SK-N-SH (cell line): ENCODE data around the gene ARHGEF3. TPM values are rescaled to one million over a fixed set of nuclear protein-coding genes. Genes with fewer than 3 reads are reported as not detected.

Source experiments
- CTCF ChIA-PET: fragments of 300-600, 350-600 bp; formaldehyde crosslinking; extraction: SDS; loops from one replicate; lab custom pipeline; 2021; lab: Yijun Ruan, JAX
- POLR2A ChIA-PET: fragments of 350-600 bp; sonication (Branson Sonifier 250); formaldehyde crosslinking; extraction: SDS; loops from one replicate; lab custom pipeline; 2020; ENCODE audit warnings: antibody characterized with exemption, inconsistent platforms; lab: Yijun Ruan, JAX
- DNase-seq: peaks from one replicate; pipeline ENCODE4 v3.0.0; 2012
- H2AFZ ChIP-seq: fragments of 200-600 bp; sonication (generic); 2 replicates; pipeline ENCODE4 v1.8.1; 2016; ENCODE audit warnings: antibody characterized with exemption, mild to moderate bottlenecking, low read depth
- H3F3A ChIP-seq: fragments of 200-600 bp; sonication (generic); replicated peaks from 2 replicates; pipeline ENCODE3; 2016; ENCODE audit warnings: antibody characterized with exemption, mild to moderate bottlenecking; ENCODE audit not compliant: insufficient read depth
- H3K27ac ChIP-seq, 2 experiments: fragments of 200-500 bp in 1 of 2; fragments of 200-600 bp in 1 of 2; sonication (Bioruptor generic) in 1 of 2; sonication (generic), shearing (Covaris generic) in 1 of 2; 2 replicates each; pipeline versions ENCODE4 v1.5.1 to v1.6.1; 2014 to 2016; ENCODE audit warnings: low read depth in 2 of 2, inconsistent platforms in 1 of 2, low read length in 1 of 2, mild to moderate bottlenecking in 1 of 2, mixed read lengths in 1 of 2
- H3K27me3 ChIP-seq: fragments of 200-600 bp; sonication (generic), shearing (Covaris generic); 2 replicates; pipeline ENCODE4 v1.6.1; 2016; ENCODE audit warnings: mixed run types; ENCODE audit not compliant: insufficient read depth
- H3K36me3 ChIP-seq, 2 experiments: fragments of 200-500 bp in 1 of 2; fragments of 200-600 bp in 1 of 2; sonication (Bioruptor generic) in 1 of 2; sonication (generic) in 1 of 2; replicated peaks in 1 of 2; 2 replicates each; pipeline versions ENCODE3 to v1.5.1; 2014 to 2016; ENCODE audit warnings: low read length in 1 of 2, mild to moderate bottlenecking in 1 of 2; ENCODE audit not compliant: insufficient read depth in 2 of 2, control insufficient read depth in 1 of 2
- H3K4me1 ChIP-seq, 2 experiments: fragments of 200-500 bp in 1 of 2; fragments of 200-600 bp in 1 of 2; sonication (Bioruptor generic) in 1 of 2; sonication (generic), shearing (Covaris generic) in 1 of 2; 2 replicates each; pipeline versions ENCODE4 v1.5.1 to v1.6.1; 2014 to 2016; ENCODE audit warnings: low read depth in 1 of 2, low read length in 1 of 2, mixed run types in 1 of 2; ENCODE audit not compliant: insufficient read depth in 2 of 2, control insufficient read depth in 1 of 2
- H3K4me2 ChIP-seq: fragments of 200-600 bp; sonication (generic), shearing (Covaris generic); 2 replicates; pipeline ENCODE4 v1.6.1; 2017; ENCODE audit warnings: mixed run types
- H3K4me3 ChIP-seq, 2 experiments: fragments of 200-500 bp in 1 of 2; fragments of 200-600 bp in 1 of 2; sonication (Bioruptor generic) in 1 of 2; sonication (generic), shearing (Covaris generic) in 1 of 2; 2 replicates each; pipeline versions ENCODE4 v1.5.1 to v1.8.1; 2014 to 2016; ENCODE audit warnings: low read depth in 2 of 2, inconsistent platforms in 1 of 2, low read length in 1 of 2, mild to moderate bottlenecking in 1 of 2, mixed read lengths in 1 of 2, moderate library complexity in 1 of 2
- H3K79me2 ChIP-seq: fragments of 200-600 bp; sonication (generic); 2 replicates; pipeline ENCODE4 v1.8.1; 2017; ENCODE audit warnings: mild to moderate bottlenecking; ENCODE audit not compliant: insufficient read depth
- H3K9ac ChIP-seq: fragments of 200-600 bp; sonication (generic); 2 replicates; pipeline ENCODE4 v1.6.1; 2017; ENCODE audit warnings: mixed run types
- H3K9me2 ChIP-seq: fragments of 200-600 bp; sonication (generic); 2 replicates; pipeline ENCODE4 v1.6.1; 2017; ENCODE audit warnings: mixed run types
- H3K9me3 ChIP-seq: fragments of 200-600 bp; sonication (generic); 2 replicates; pipeline ENCODE4 v1.6.1; 2017; ENCODE audit warnings: mixed run types, mild to moderate bottlenecking, moderate library complexity
- H4K20me1 ChIP-seq: fragments of 200-600 bp; sonication (generic); 2 replicates; pipeline ENCODE4 v1.6.1; 2017; ENCODE audit warnings: mild to moderate bottlenecking, mixed run types; ENCODE audit not compliant: insufficient read depth
- CTCF ChIP-seq: fragments of 200-600 bp; sonication (generic); IDR thresholded peaks from 2 replicates; pipeline ENCODE4 v1.6.1; 2017; ENCODE audit warnings: antibody characterized with exemption, mild to moderate bottlenecking, moderate library complexity
- ELF1 ChIP-seq: IDR thresholded peaks from 2 replicates; pipeline ENCODE4 v1.4.0; 2012
- EP300 ChIP-seq, 2 experiments: IDR thresholded peaks; 2 replicates each; pipeline versions ENCODE4 v1.4.0 to v1.6.1; 2012; ENCODE audit warnings: borderline replicate concordance in 1 of 2, low read depth in 1 of 2, low read length in 1 of 2
- EZH2phosphoT487 ChIP-seq: fragments of 200-600 bp; sonication (generic); IDR thresholded peaks from 2 replicates; pipeline ENCODE4 v1.6.1; 2017; ENCODE audit warnings: low read depth, mixed run types, mild to moderate bottlenecking, antibody characterized with exemption, moderate library complexity, borderline replicate concordance
- FOSL2 ChIP-seq: IDR thresholded peaks from 2 replicates; pipeline ENCODE4 v1.4.0; 2012; ENCODE audit warnings: low read depth, mild to moderate bottlenecking, moderate library complexity, borderline replicate concordance
- FOXJ3 ChIP-seq: sonication (generic); formaldehyde crosslinking; IDR thresholded peaks from 2 replicates; pipeline ENCODE4 v1.5.1; 2020; ENCODE audit warnings: mild to moderate bottlenecking, missing genetic modification reagents
- FOXM1 ChIP-seq: IDR thresholded peaks from 2 replicates; pipeline ENCODE4 v1.4.0; 2012; ENCODE audit warnings: low read depth, mild to moderate bottlenecking
- GABPA ChIP-seq: IDR thresholded peaks from 2 replicates; pipeline ENCODE4 v1.4.0; 2012; ENCODE audit warnings: low read depth, mild to moderate bottlenecking
- GATA2 ChIP-seq: sonication (generic); formaldehyde crosslinking; IDR thresholded peaks from 2 replicates; pipeline ENCODE4 v1.5.0; 2020; ENCODE audit warnings: mild to moderate bottlenecking, missing genetic modification reagents
- MAX ChIP-seq: IDR thresholded peaks from 2 replicates; pipeline ENCODE4 v1.4.0; 2012; ENCODE audit warnings: low read depth
- MEF2A ChIP-seq: IDR thresholded peaks from 2 replicates; pipeline ENCODE4 v1.4.0; 2012; ENCODE audit warnings: low read depth, borderline replicate concordance
- MXI1 ChIP-seq: IDR thresholded peaks from 2 replicates; pipeline ENCODE4 v1.6.1; 2012; ENCODE audit warnings: mild to moderate bottlenecking, low read depth, low read length, improper control_type of control experiment
- NFIC ChIP-seq: IDR thresholded peaks from 2 replicates; pipeline ENCODE4 v1.4.0; 2012; ENCODE audit warnings: borderline replicate concordance
- NRF1 ChIP-seq: IDR thresholded peaks from 2 replicates; pipeline ENCODE4 v1.6.1; 2012; ENCODE audit warnings: low read depth, mild to moderate bottlenecking, low read length
- PBX3 ChIP-seq: IDR thresholded peaks from 2 replicates; pipeline ENCODE4; 2012
- POLR2AphosphoS5 ChIP-seq: IDR thresholded peaks from 2 replicates; pipeline ENCODE4 v1.6.1; 2012; ENCODE audit warnings: low read depth, low read length
- RAD21 ChIP-seq: IDR thresholded peaks from 2 replicates; pipeline ENCODE4 v1.6.1; 2012; ENCODE audit warnings: mild to moderate bottlenecking, low read length
- RCOR1 ChIP-seq: fragments of 150-350 bp; IDR thresholded peaks from 2 replicates; pipeline ENCODE4 v1.6.1; 2017; ENCODE audit warnings: antibody characterized with exemption, low read length
- SIN3A ChIP-seq: IDR thresholded peaks from 2 replicates; pipeline ENCODE4 v1.6.1; 2012; ENCODE audit warnings: low read depth, mild to moderate bottlenecking, low read length, moderate library complexity, borderline replicate concordance
- TAF1 ChIP-seq: IDR thresholded peaks from 2 replicates; pipeline ENCODE4 v1.6.1; 2012; ENCODE audit warnings: low read depth, mild to moderate bottlenecking, low read length, moderate library complexity, borderline replicate concordance
- TEAD4 ChIP-seq: IDR thresholded peaks from 2 replicates; pipeline ENCODE4 v1.4.0; 2012; ENCODE audit warnings: mild to moderate bottlenecking, borderline replicate concordance; ENCODE audit not compliant: insufficient read depth
- USF1 ChIP-seq: IDR thresholded peaks from 2 replicates; pipeline ENCODE4 v1.4.0; 2012; ENCODE audit warnings: low read depth, borderline replicate concordance
- USF2 ChIP-seq: fragments of 150-350 bp; IDR thresholded peaks from 2 replicates; pipeline ENCODE4 v1.6.1; 2017; ENCODE audit warnings: antibody characterized with exemption, low read length, low read depth, borderline replicate concordance
- YY1 ChIP-seq: IDR thresholded peaks from 2 replicates; pipeline ENCODE4 v1.4.0; 2012; ENCODE audit warnings: low read depth, mild to moderate bottlenecking
- WGBS: methylation state at CpG from one replicate; pipeline ENCODE4 v1.1.6; 2017; ENCODE audit warnings: low lambda C conversion rate; 5-methylcytosine and 5-hydroxymethylcytosine counted together
- polyA plus RNA-seq, 3 experiments: library from polyadenylated mRNA; depleted of rRNA; stranded (reverse); fragments of >200 nt; gene quantifications; 2 replicates each; pipeline ENCODE4 v1.2.3, GENCODE V29; 2012

ARHGEF3 gene
- polyA plus RNA-seq, 1 of the 3 experiments (the other 2 are of a cell fraction): 5.9 TPM

GRCh38 chr3:56682462-56683121 lies 119.2 kb downstream of the ARHGEF3 start:
- POLR2A ChIA-PET: interaction anchor here (0.6 to 1.1 kb wide), 5 partner anchors 59 to 294 kb away, joined by 3 to 4 read pairs (median 3); partner anchors contain the start of gene CCDC66
- Histone ChIP-seq H4K20me1 (peaks cover 26% of the 10 kb centered on the region; the same call in 1 of the 2 replicates), H3K4me2 (peak overlapping the region; percentile 87), H3K9ac (peak overlapping the region; percentile 97), H3K4me3 (peak overlapping the region; percentile 84 to 88), H2AFZ (peak overlapping the region; percentile 52; the same call in 1 of the 2 replicates), H3K9me3 (no peaks in the 10 kb centered on the region), H3K4me1 (peaks cover 0 to 15% of the 10 kb centered on the region in 2 experiments; a peak in 1 of 4 replicates), H3K9me2 (no peaks in the 10 kb centered on the region), H3K27me3 (no peaks in the 10 kb centered on the region), H3K79me2 (peaks cover 48% of the 10 kb centered on the region), H3K36me3 (peaks cover 12 to 21% of the 10 kb centered on the region in 2 experiments), H3F3A (no peaks in the 10 kb centered on the region), H3K27ac (peak overlapping the region; percentile 97 to 99)
- CTCF ChIA-PET: interaction anchor here (0.7 to 1.4 kb wide), 3 partner anchors 117 to 306 kb away, joined by 3 to 4 read pairs (median 3); no protein-coding TSS in a partner anchor
- DNase-seq: peak; percentile 79
- WGBS: 1% methylated on average over 25 of the region's 58 CpGs
- peak; percentile 95 for TF ChIP-seq YY1
- TF ChIP-seq PBX3: no peak
- no peak for TF ChIP-seq RAD21
- TF ChIP-seq ELF1: no peak; the same call in 1 of the 2 replicates
- no peak for TF ChIP-seq GATA2 (CRISPR knock-in tag)
- TF ChIP-seq MAX: peak; percentile 69
- no peak for TF ChIP-seq MEF2A
- no peak for TF ChIP-seq RCOR1
- TF ChIP-seq TAF1: peak; percentile 53; the same call in 1 of the 2 replicates
- 0 out of 4 replicates have a peak, but pooled peaks of 1 of the 2 experiments have one; percentile 4 for TF ChIP-seq EP300 (IDR thresholded peaks at IDR 0.05; ENCODE audit: borderline replicate concordance in 1 of 2, low read depth in 1 of 2, low read length in 1 of 2)
- 0 out of 2 replicates have a peak, but pooled peaks have one; percentile 7 for TF ChIP-seq GABPA
- TF ChIP-seq FOXJ3: no peak
- TF ChIP-seq SIN3A: no peak; the same call in 1 of the 2 replicates
- peak; percentile 37; the same call in 1 of the 2 replicates for TF ChIP-seq POLR2AphosphoS5
- TF ChIP-seq USF2: no peak
- TF ChIP-seq CTCF: no peak
- TF ChIP-seq NRF1: no peak
- no peak for TF ChIP-seq NFIC
- TF ChIP-seq EZH2phosphoT487: no peak
- TF ChIP-seq MXI1: peak; percentile 71; the same call in 1 of the 2 replicates
- no peak for TF ChIP-seq FOSL2
- TF ChIP-seq USF1: peak; percentile 4; the same call in 1 of the 2 replicates
- no peak for TF ChIP-seq FOXM1
- 0 out of 2 replicates have a peak, but pooled peaks have one; percentile 10 for TF ChIP-seq TEAD4
